Measurements from ENCODE around the gene NPSR1.
"Not testable (repeated sequence)": the region's sequence is repeated elsewhere in the genome, so short reads cannot be mapped to it uniquely, and the experiment has no call there.

Gene NPSR1

GRCh38 chr7:34759477-34760125 lies 101.6 kb downstream of the NPSR1 start:
- DNase-seq = peak; percentile 44

GRCh38 chr7:34760271-34760670 lies 102.3 kb downstream of the NPSR1 start:
- DNase-seq = no peak

GRCh38 chr7:34761206-34761605 lies 103.2 kb downstream of the NPSR1 start:
- DNase-seq = peak; percentile 9

GRCh38 chr7:34761627-34762026 lies 103.6 kb downstream of the NPSR1 start:
- DNase-seq = no peak

GRCh38 chr7:34762764-34763163 lies 104.7 kb downstream of the NPSR1 start:
- peak; percentile 47 for DNase-seq

- peak; percentile 26 for DNase-seq
Measured at GRCh38 chr7:34772296-34772938, 114.4 kb downstream of the NPSR1 start.

- DNase-seq = no peak
Measured at GRCh38 chr7:34776748-34777358, 118.8 kb downstream of the NPSR1 start.

GRCh38 chr7:34780546-34780945 lies 122.5 kb downstream of the NPSR1 start:
- no peak for DNase-seq

- no peak for DNase-seq
Measured at GRCh38 chr7:34787586-34787985, 129.6 kb downstream of the NPSR1 start.

DNA sequence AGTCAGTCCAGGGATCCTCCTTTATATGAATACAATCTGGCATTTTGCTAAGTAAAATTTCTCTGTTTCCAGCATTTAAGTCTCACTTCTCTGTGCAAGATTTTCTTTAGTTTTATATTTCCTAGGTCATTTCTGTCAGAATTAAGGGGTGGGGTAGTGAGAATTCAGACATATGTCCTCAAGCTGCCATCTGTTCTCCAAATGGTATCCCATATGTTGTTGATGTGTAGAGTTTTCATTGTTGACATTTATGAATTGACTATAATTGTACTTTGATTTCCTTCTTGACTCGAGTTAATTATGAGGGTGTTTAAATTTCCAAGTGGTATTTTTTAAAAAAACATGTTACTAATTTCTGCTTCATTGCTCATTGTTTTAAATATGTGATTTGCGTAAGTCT lies 148.8 kb downstream of the NPSR1 start:
- no peak for DNase-seq

GRCh38 chr7:34807548-34808340 lies 149.7 kb downstream of the NPSR1 start:
- no peak for DNase-seq

- not testable (repeated sequence) for DNase-seq
Measured at GRCh38 chr7:34814203-34814842, 156.3 kb downstream of the NPSR1 start.

GRCh38 chr7:34821932-34822558 lies 164.0 kb downstream of the NPSR1 start:
- no peak for DNase-seq

GRCh38 chr7:34823650-34824258 lies 165.7 kb downstream of the NPSR1 start:
- peak; percentile 39 for DNase-seq

- no peak for DNase-seq
Measured at GRCh38 chr7:34825221-34825620, 167.2 kb downstream of the NPSR1 start.

GRCh38 chr7:34830390-34830789 lies 172.4 kb downstream of the NPSR1 start:
- no peak for DNase-seq

- no peak for DNase-seq
Measured at GRCh38 chr7:34831436-34831835, 173.4 kb downstream of the NPSR1 start.

DNA sequence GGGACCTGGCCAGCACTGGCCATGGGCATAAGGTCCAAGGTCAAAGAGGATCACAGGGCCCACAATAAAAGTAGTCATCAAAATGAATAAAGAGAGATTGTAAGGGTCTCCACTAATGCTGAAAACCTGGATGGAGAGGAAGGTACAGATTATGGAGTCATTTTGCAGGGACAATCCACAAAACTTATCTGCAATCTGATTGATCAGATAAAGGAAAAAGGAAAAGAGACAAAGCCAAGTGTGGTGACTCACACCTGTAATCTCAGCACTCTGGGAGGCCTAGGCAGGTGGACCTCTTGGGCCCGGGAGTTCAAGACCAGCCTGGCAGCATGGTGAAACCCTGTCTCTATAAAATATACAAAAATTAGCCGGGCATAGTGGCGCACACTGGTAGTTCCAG lies 174.0 kb downstream of the NPSR1 start:
- no peak for DNase-seq

DNA sequence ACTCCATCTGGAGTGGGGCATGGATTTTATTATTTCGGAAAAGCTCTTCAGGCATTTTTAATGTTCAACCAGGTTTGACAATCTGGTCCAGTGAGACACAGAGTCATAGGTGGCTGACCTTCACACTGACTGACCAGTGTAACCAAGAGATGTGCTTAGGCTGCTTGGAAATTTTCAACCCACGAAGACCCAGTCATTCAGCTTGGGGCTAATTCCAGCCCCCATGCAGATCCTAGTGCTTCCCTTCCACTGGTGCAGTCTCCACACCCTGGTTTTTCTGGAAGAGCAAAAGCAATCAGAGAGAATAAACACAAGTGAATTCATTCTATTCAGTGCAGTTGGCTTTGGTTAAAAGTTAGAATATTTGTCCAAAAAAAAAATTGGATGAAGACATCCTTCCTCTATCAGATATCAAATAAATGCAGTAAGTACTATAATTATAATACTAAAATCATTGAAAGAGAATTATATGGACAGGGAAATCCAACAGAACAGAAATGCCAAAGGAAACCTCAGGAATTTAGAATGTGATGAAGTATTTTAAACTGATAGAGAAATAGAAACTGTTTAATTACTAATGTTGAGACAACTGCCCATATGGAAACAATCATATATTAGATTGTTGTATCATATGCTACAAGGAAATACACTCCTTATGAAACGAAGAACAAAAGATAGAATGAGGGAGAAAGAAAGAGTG lies 178.0 kb downstream of the NPSR1 start:
- DNase-seq = peak; percentile 57

DNA sequence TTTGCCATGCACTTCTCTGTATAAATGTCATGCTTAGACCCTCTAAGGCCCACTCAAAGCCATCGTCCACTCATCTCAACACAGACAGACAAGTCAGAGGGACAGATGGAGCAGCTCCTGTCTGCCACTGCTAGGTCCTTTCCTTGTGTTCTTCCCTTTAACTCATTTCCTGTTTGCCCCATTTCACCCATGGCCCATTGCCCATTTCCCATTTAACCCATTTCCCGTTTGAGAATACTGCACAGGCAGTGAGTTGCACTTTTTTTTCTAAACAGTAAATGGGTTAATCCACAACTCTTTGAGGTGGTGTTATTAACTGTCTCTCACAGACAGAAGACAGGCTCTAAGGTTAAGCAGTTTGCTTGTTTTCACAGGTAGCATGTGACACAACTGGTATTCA lies 179.3 kb downstream of the NPSR1 start:
- no peak for DNase-seq

DNA sequence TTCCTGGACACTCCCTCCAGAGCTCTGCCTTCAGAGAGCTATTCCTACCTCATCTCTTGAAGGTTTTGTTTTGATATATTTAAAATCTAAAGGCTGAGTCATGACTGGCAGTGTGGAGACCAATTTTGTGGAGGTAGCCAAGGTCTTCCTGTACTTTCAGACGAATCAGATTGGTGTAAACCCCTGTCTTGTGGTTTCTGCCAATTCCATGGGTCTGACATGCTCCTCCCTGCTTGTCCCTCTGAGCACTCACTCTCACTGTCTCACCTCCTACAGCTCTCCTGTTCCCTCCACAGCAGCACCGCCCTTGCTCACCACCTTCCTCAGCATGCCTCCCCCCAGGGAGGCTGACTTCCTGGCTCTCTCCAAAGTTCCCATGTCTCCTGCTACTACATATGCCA lies 179.8 kb downstream of the NPSR1 start:
- DNase-seq = peak; percentile 44

All from fibroblast of skin of right quadriceps (primary cell).